Smooth muscle cell (in vitro differentiated cells): ENCODE results near the gene PISD. TPM values are rescaled to one million over a fixed set of nuclear protein-coding genes. Genes with fewer than 3 reads are reported as not detected.
"Not testable (repeated sequence)": the region's sequence is repeated elsewhere in the genome, so short reads cannot be mapped to it uniquely, and the experiment has no call there.

Experiments used
- DNase-seq: peaks from one replicate; lab custom pipeline; 2025; ENCODE audit not compliant: unreplicated experiment; lab: John Stamatoyannopoulos, UW
- H2AFZ ChIP-seq: fragments of 200-600 bp; sonication (generic); 2 replicates; pipeline ENCODE4 v1.6.0; 2016; ENCODE audit warnings: antibody characterized with exemption, low read depth, mild to moderate bottlenecking
- H3F3A ChIP-seq: fragments of 200-600 bp; sonication (generic); 2 replicates; pipeline ENCODE4 v1.6.0; 2017; ENCODE audit warnings: antibody characterized with exemption, low read depth
- H3K27ac ChIP-seq: fragments of 200-600 bp; sonication (generic); 2 replicates; pipeline ENCODE4 v1.5.1; 2016; ENCODE audit warnings: low read depth, mild to moderate bottlenecking
- H3K27me3 ChIP-seq: fragments of 200-600 bp; sonication (generic); 2 replicates; pipeline ENCODE4 v1.6.1; 2016; ENCODE audit warnings: low read depth, mild to moderate bottlenecking
- H3K36me3 ChIP-seq: fragments of 200-600 bp; sonication (generic); 2 replicates; pipeline ENCODE4 v1.5.1; 2016; ENCODE audit warnings: low read depth
- H3K4me1 ChIP-seq: fragments of 200-600 bp; sonication (generic); 2 replicates; pipeline ENCODE4 v1.5.1; 2016; ENCODE audit warnings: low read depth
- H3K4me2 ChIP-seq: fragments of 200-600 bp; sonication (generic); 2 replicates; pipeline ENCODE4 v1.6.0; 2016; ENCODE audit warnings: mild to moderate bottlenecking
- H3K4me3 ChIP-seq: fragments of 200-600 bp; sonication (generic); 2 replicates; pipeline ENCODE4 v1.5.1; 2016; ENCODE audit warnings: mild to moderate bottlenecking
- H3K79me2 ChIP-seq: fragments of 200-600 bp; sonication (generic); 2 replicates; pipeline ENCODE4 v1.6.0; 2016; ENCODE audit warnings: low read depth, mild to moderate bottlenecking
- H3K9ac ChIP-seq: fragments of 200-600 bp; sonication (generic); 2 replicates; pipeline ENCODE4 v1.6.0; 2016; ENCODE audit warnings: low read depth
- H3K9me3 ChIP-seq: fragments of 200-600 bp; sonication (generic); replicated peaks from 2 replicates; pipeline ENCODE4 v1.5.1; 2016; ENCODE audit warnings: low read depth
- H4K20me1 ChIP-seq: fragments of 200-600 bp; sonication (generic); 2 replicates; pipeline ENCODE4 v1.6.0; 2016; ENCODE audit warnings: low read depth
- WGBS: methylation state at CpG from one replicate; pipeline ENCODE4 v1.1.7; 2016; ENCODE audit warnings: low lambda C conversion rate; 5-methylcytosine and 5-hydroxymethylcytosine counted together
- polyA plus RNA-seq: library from polyadenylated mRNA; unstranded; fragments of >200 nt; fragmentation: Nextera tagmentation; extraction: Ambion mirVana; gene quantifications from 2 replicates; pipeline ENCODE4 v1.2.1, GENCODE V29; 2016
- total RNA-seq: library from RNA; depleted of rRNA; stranded (reverse); fragments of >200 nt; gene quantifications from 2 replicates; pipeline ENCODE4 v1.2.3, GENCODE V29; 2014
- TF ChIP-seq, protein P1 (sequence below): fragments of 200-600 bp; sonication (generic); IDR thresholded peaks from 2 replicates; pipeline ENCODE4 v1.5.1; 2017; ENCODE audit warnings: borderline replicate concordance, mild to moderate bottlenecking, antibody characterized with exemption; ENCODE audit not compliant: insufficient read depth, poor library complexity, severe bottlenecking

The PISD gene
- total and polyA plus RNA-seq, 2 experiments from 2014 or later, result 15.3 to 31.6 TPM

DNA sequence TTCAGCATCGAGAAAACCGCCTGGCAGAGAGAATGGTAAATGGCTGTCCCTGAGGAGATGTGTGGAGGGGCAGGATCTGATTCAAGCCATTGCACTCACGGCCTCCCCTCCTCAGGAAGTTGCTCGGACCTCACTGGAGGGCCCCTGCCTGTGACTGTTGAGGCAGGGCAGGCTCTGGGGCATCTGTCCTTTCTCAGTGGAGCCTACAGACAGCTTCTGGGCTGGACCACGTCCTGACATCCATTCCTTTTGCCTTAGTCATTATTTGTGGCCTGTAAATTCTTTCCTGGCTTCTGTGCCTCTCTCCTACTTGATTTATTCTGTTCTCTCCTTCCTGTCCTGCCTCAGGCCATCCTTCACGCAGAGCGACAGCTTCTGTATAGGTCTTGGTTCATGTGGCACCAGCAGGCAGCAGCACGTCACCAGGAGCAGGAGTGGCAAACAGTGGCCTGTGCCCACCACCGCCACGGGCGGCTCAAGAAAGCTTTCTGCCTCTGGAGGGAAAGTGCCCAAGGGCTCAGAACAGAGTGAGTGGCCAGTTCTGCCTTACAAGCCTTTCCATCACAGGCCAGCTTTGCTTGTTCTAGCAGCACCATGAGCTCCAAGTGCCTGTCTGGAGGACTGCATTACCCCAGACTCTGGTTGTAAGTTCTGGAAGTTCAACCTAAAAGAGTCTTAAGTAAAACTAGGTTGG, 59.6 kb downstream of the PISD start:
- H3F3A ChIP-seq, result peaks cover 21% of the 10 kb centered on the region
- no peaks in the 10 kb centered on the region for H3K36me3 ChIP-seq
- no peaks in the 10 kb centered on the region for H3K4me1 ChIP-seq
- peak overlapping the region; percentile 81 for H3K27ac ChIP-seq
- WGBS, result 10% methylated on average over 11 of the region's 11 CpGs
- peak overlapping the region; percentile 40 for H3K4me2 ChIP-seq
- no peaks in the 10 kb centered on the region for H3K79me2 ChIP-seq
- TF ChIP-seq, protein P1, sequence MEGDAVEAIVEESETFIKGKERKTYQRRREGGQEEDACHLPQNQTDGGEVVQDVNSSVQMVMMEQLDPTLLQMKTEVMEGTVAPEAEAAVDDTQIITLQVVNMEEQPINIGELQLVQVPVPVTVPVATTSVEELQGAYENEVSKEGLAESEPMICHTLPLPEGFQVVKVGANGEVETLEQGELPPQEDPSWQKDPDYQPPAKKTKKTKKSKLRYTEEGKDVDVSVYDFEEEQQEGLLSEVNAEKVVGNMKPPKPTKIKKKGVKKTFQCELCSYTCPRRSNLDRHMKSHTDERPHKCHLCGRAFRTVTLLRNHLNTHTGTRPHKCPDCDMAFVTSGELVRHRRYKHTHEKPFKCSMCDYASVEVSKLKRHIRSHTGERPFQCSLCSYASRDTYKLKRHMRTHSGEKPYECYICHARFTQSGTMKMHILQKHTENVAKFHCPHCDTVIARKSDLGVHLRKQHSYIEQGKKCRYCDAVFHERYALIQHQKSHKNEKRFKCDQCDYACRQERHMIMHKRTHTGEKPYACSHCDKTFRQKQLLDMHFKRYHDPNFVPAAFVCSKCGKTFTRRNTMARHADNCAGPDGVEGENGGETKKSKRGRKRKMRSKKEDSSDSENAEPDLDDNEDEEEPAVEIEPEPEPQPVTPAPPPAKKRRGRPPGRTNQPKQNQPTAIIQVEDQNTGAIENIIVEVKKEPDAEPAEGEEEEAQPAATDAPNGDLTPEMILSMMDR, result no peak
- no peaks in the 10 kb centered on the region for H4K20me1 ChIP-seq
- no peaks in the 10 kb centered on the region for H3K9me3 ChIP-seq
- peak; percentile 70 for DNase-seq
- H3K27me3 ChIP-seq, result no peaks in the 10 kb centered on the region
- H3K9ac ChIP-seq, result peak overlapping the region; percentile 42
- H2AFZ ChIP-seq, result no peak overlapping the region
- H3K4me3 ChIP-seq, result no peak overlapping the region

DNA sequence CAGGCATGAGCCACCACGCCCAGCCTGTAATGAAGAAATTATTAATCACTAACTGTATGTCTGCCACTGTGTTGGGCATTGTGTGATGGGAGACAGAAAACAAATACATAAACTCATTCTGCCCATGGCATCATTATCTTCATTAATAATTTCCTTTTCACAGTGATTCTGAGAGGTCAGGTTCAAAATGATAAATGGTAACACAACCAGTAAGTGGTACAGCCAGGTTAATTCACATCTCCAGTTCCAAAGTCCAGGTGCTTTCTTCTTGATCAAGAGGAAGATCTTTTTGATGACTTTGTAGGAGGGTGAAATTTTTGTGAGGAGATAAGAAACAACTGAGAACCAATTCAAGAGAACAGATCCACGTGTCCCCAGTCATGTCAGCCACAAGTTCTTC, 66.7 kb downstream of the PISD start:
- no peaks in the 10 kb centered on the region for H3K9me3 ChIP-seq
- H3K36me3 ChIP-seq, result no peaks in the 10 kb centered on the region
- no peaks in the 10 kb centered on the region for H3F3A ChIP-seq
- H4K20me1 ChIP-seq, result no peaks in the 10 kb centered on the region
- H3K4me2 ChIP-seq, result no peak overlapping the region
- TF ChIP-seq, protein P1, result no peak
- no peak overlapping the region for H2AFZ ChIP-seq
- no peaks in the 10 kb centered on the region for H3K4me1 ChIP-seq
- DNase-seq, result no peak
- no peak overlapping the region for H3K27ac ChIP-seq
- H3K79me2 ChIP-seq, result no peaks in the 10 kb centered on the region
- WGBS, result 94% methylated on average over 2 of the region's 2 CpGs
- H3K4me3 ChIP-seq, result no peak overlapping the region
- no peaks in the 10 kb centered on the region for H3K27me3 ChIP-seq
- H3K9ac ChIP-seq, result no peak overlapping the region

DNA sequence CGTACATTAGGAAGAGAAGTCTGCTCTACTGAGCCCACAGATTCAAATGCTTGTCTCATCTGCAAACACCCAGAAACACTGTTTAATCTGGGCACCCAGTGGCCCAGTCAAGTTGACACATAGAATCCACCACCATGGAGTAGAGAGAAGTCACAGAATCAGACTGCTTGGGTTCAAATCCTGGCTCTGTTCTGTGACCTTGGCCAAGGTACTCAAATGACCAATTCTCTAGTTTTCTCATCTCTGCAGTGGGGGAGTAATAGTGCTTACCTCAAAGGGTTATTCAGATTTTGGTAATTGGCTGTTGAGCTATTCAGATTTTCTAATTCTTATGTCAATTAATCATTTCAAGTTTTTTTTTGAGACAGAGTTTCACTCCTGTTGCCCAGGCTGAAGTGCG, 71.9 kb downstream of the PISD start:
- WGBS, result no CpG with 5 or more reads among the region's 2 CpGs
- H3K79me2 ChIP-seq, H3K27ac ChIP-seq, H3K27me3 ChIP-seq, H3F3A ChIP-seq, DNase-seq, H2AFZ ChIP-seq, H3K4me3 ChIP-seq, H3K36me3 ChIP-seq, H4K20me1 ChIP-seq, H3K9ac ChIP-seq, H3K9me3 ChIP-seq, H3K4me1 ChIP-seq, H3K4me2 ChIP-seq: not testable (repeated sequence)

DNA sequence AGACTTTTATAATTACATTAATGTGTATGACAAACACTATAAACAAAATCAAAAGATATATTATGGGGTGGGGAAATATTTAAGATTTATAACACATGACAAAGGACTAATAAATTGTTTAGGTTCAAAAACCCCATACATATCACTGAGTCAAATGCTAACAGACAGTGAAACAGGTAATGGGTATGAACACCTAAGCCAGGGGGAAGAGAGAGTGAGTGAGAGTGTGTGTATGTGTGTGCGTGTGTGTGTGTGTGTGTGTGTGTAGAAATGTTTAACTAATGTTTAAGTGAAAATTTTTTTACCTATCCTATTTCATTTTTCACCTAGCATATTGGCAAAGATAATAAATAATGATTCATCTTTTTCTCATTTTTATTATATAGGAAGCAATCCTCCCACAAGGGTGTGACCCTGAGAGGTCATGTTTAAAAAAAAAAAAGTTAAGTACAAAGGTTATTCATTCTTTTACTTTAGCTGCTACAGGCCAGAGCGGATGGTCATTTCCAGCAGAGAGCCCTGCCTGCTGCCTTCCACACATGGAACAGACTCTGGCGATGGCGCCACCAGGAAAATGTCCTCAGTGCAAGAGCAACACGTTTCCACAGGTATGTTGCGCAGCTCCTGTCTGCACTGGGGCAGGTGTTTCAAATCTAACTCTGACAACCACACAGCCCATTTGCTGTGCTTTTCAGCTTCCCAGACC, 72.9 kb downstream of the PISD start:
- no peak overlapping the region for H3K4me2 ChIP-seq
- no peaks in the 10 kb centered on the region for H3K36me3 ChIP-seq
- peaks cover 7% of the 10 kb centered on the region for H3K4me1 ChIP-seq
- H2AFZ ChIP-seq, result no peak overlapping the region
- H4K20me1 ChIP-seq, result no peaks in the 10 kb centered on the region
- H3K9ac ChIP-seq, result no peak overlapping the region
- H3K27me3 ChIP-seq, result no peaks in the 10 kb centered on the region
- no peak for DNase-seq
- H3K79me2 ChIP-seq, result no peaks in the 10 kb centered on the region
- no peak overlapping the region for H3K4me3 ChIP-seq
- TF ChIP-seq, protein P1, result no peak
- no peaks in the 10 kb centered on the region for H3K9me3 ChIP-seq
- no peak overlapping the region for H3K27ac ChIP-seq
- peaks cover 12% of the 10 kb centered on the region for H3F3A ChIP-seq
- WGBS, result 91% methylated on average over 6 of the region's 6 CpGs
